Measurements from ENCODE around the gene SERINC5.

The SERINC5 gene

DNA sequence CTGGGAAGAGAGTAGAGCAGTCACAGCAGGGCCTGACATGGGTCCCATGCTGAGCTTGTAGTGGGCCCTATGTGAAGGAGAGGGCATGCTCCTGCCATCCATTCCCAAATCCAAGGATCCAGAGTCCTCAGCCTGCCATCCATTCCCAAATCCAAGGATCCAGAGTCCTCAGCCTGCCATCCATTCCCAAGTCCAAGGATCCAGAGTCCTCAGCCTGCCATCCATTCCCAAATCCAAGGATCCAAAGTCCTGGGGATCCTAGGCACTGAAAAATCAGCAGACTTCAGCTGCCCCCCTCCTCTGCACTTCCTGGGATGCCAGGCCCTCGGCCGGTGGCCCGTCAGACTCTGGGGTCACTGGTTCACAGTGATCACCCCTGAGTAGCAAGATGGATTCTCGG lies 187.1 kb downstream of the SERINC5 start:
- no peak for DNase-seq (ENCODE audit: low read depth, low spot score)

DNA sequence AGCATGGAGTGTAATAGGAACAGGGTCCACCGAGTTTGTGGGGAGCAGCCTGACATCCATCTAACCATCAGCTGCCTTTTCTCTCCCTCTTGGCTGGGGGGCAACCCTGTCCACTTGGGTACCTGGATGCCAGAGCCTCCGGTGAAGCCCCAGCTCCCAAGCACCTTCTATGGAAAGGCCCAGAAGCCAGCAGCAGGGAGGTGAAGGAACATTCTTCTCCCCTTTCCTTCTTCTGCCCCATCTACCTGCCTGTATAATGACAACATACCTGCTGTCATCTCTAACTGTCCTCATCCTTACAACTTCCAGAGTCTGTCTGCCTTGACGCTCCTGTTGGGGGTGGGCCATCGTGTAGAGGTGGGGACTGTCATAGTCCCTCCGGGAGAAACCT lies 187.6 kb downstream of the SERINC5 start:
- no peak for DNase-seq (ENCODE audit: low read depth, low spot score)

DNA sequence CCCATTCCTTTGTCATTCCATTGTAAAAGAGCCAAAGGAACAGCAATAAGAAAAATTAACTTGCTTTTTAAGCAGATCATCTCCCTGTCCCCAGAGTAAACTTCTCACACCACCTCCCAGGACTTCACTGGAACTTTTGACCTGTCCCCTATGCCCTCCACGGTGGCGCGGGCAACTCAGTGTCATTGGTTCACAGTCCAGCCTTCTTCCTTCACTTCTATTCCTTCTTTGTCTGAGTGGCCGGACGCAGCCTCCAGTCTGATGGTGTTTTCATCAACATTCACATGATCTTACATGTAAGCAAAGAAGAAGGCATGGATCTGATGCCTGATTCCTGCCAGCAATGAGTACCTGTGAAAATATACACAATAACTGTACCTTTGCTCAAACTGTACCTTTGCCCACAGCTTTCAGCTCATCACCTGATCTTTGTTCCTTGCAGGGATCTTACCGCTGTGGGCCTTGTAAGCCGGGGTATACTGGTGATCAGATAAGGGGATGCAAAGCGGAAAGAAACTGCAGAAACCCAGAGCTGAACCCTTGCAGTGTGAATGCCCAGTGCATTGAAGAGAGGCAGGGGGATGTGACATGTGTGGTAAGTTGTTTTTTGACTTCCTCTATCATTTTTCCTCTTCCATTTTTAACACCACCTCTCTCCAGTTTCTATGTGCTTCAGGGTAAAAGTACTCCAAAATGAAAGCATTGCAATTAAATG lies 188.2 kb downstream of the SERINC5 start:
- DNase-seq (ENCODE audit: low read depth, low spot score), result no peak

DNA sequence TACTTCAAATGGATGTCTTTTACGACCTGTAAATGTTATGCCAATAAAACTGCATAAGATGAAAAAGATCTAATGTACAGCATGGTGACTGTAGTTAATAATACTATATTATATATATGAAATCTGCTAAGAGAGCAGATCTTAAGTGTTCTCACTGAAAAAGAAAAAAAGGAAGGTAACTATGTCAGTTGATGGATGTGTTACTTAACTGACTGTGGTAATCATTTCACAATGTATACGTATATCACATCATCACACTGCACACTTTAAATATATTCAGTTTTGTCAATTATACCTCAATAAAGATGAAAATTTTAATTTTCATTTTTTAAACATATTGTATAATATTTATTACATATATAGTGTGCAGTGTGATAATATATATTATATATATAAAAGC lies 188.8 kb downstream of the SERINC5 start:
- no peak for DNase-seq (ENCODE audit: low read depth, low spot score)

DNA sequence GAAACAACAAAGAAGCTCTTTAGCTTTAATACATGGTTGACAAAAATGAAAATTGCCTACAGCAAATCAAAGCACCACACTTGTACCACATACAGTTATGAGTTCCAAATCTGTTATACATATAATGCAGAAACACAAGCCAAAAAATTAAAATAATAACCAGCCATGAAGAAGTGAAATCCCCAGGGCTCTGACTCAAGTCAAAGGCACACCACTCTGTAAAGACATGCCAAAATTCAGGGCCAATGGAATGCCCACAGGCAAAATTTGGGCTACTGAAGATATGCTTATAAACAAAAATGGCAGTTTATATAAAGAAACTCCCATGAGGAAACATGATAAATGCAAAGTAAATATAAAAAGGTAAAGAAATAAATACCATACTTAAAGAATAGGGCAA lies 191.7 kb downstream of the SERINC5 start:
- DNase-seq (ENCODE audit: low read depth, low spot score), result no peak
